OCI-LY7 (cell line): ENCODE measurements around the gene RPS29. TPM values are rescaled to one million over a fixed set of nuclear protein-coding genes. Genes with fewer than 3 reads are reported as not detected.
A peak's percentile ranks its signal among the peaks of the same experiment; 100 is the strongest.

Experiments used
- BruUV-seq: library from RNA; stranded (reverse); fragments of 400-500 nt; replicated peaks from 2 replicates; lab custom pipeline; 2021; lab: Mats Ljungman, UMichigan
- CTCF ChIA-PET: fragments of 300-600 bp; sonication (Branson Sonifier 250); formaldehyde crosslinking; loops from one replicate; lab custom pipeline; 2022; ENCODE audit warnings: antibody characterized with exemption; ENCODE audit not compliant: unreplicated experiment; lab: Charles Lee
- POLR2A ChIA-PET: fragments of 300-600 bp; sonication (Branson Sonifier 250); formaldehyde crosslinking; loops from one replicate; lab custom pipeline; 2022; ENCODE audit warnings: antibody characterized with exemption; lab: Charles Lee
- DNase-seq: peaks from one replicate; pipeline ENCODE4 v3.0.0-alpha.2; 2015; ENCODE audit warnings: low spot score
- H2AFZ ChIP-seq: fragments of 200-600 bp; sonication (generic), shearing (Covaris generic); 2 replicates; pipeline ENCODE4 v1.6.1; 2014; ENCODE audit warnings: mild to moderate bottlenecking, antibody characterized with exemption, low read length, moderate library complexity
- H3K27ac ChIP-seq: fragments of 200-600 bp; sonication (generic); 2 replicates; pipeline ENCODE4 v1.5.1; 2014; ENCODE audit warnings: mixed run types, low read depth, mild to moderate bottlenecking, moderate library complexity, low read length, inconsistent platforms; ENCODE audit not compliant: poor library complexity, severe bottlenecking
- H3K36me3 ChIP-seq: fragments of 200-600 bp; sonication (generic); 2 replicates; pipeline ENCODE4 v1.6.1; 2014; ENCODE audit warnings: mild to moderate bottlenecking, antibody characterized with exemption, low read length, moderate library complexity, mixed read lengths; ENCODE audit not compliant: insufficient read depth
- H3K4me1 ChIP-seq: fragments of 200-600 bp; sonication (generic); 2 replicates; pipeline ENCODE4 v1.5.1; 2014; ENCODE audit warnings: mild to moderate bottlenecking, low read length; ENCODE audit not compliant: insufficient read depth, poor library complexity, severe bottlenecking
- H3K4me2 ChIP-seq: fragments of 200-600 bp; sonication (generic); 2 replicates; pipeline ENCODE4 v1.6.1; 2014; ENCODE audit warnings: mild to moderate bottlenecking, low read length
- H3K4me3 ChIP-seq: fragments of 200-600 bp; sonication (generic); 2 replicates; pipeline ENCODE4 v1.5.1; 2014; ENCODE audit warnings: mild to moderate bottlenecking, low read depth, low read length; ENCODE audit not compliant: poor library complexity, severe bottlenecking
- H3K79me2 ChIP-seq: fragments of 200-600 bp; sonication (generic); 2 replicates; pipeline ENCODE4 v1.6.1; 2016; ENCODE audit warnings: low read depth, mild to moderate bottlenecking, low read length, moderate library complexity, mixed read lengths; ENCODE audit not compliant: insufficient read depth
- H3K9me2 ChIP-seq: fragments of 200-600 bp; sonication (generic); 2 replicates; pipeline ENCODE4 v1.6.1; 2016; ENCODE audit warnings: mild to moderate bottlenecking, low read length, mixed read lengths; ENCODE audit not compliant: insufficient read depth
- H3K9me3 ChIP-seq: fragments of 200-600 bp; sonication (generic); 2 replicates; pipeline ENCODE4 v1.6.1; 2014; ENCODE audit warnings: mild to moderate bottlenecking, mixed run types, low read length, mixed read lengths
- H4K20me1 ChIP-seq: fragments of 200-600 bp; sonication (generic); 2 replicates; pipeline ENCODE4 v1.6.1; 2014; ENCODE audit warnings: mild to moderate bottlenecking, antibody characterized with exemption, low read length, moderate library complexity, mixed read lengths; ENCODE audit not compliant: insufficient read depth
- CTCF ChIP-seq: fragments of 200-600 bp; sonication (generic); conservative IDR thresholded peaks from 2 replicates; pipeline ENCODE4 v1.5.1; 2014; ENCODE audit warnings: mild to moderate bottlenecking, antibody characterized with exemption, low read length, moderate library complexity, mixed read lengths
- EZH2phosphoT487 ChIP-seq: fragments of 200-600 bp; sonication (generic); IDR thresholded peaks from 2 replicates; pipeline ENCODE4 v1.6.1; 2018; ENCODE audit warnings: low read depth, borderline replicate concordance, mild to moderate bottlenecking, mixed run types, antibody characterized with exemption, low read length, moderate library complexity, mixed read lengths
- intact Hi-C: fragments of 100-400 bp; cut with micrococcal nuclease; formaldehyde crosslinking; loops from one replicate; pipeline ENCODE4 v1.10.0; 2022; ENCODE audit not compliant: unreplicated experiment
- total RNA-seq, 2 experiments: library from RNA; depleted of rRNA in 1 of 2; stranded (reverse); fragments of >200 nt in 1 of 2; shearing (Covaris generic) in 1 of 2; gene quantifications; 2 replicates each; pipeline ENCODE4 v1.2.3, GENCODE V29; 2014 to 2022

Gene RPS29
- total RNA-seq, 2 experiments from 2014 or later = 2,518 to 6,504 TPM

GRCh38 chr14:49551569-49551968, 34.6 kb downstream of the RPS29 start:
- H3K4me2 ChIP-seq = no peak overlapping the region
- no peak overlapping the region for H3K4me3 ChIP-seq
- no peak for DNase-seq
- H2AFZ ChIP-seq = no peak overlapping the region
- H3K27ac ChIP-seq = no peak overlapping the region
- peaks cover 5% of the 10 kb centered on the region for H3K4me1 ChIP-seq
- POLR2A ChIA-PET = no interaction called here
- intact Hi-C loops = no loop called here
- no peaks in the 10 kb centered on the region for H3K9me2 ChIP-seq
- no TSS peak for BruUV-seq
- CTCF ChIA-PET = no interaction called here
- H3K36me3 ChIP-seq = no peaks in the 10 kb centered on the region
- no peaks in the 10 kb centered on the region for H3K79me2 ChIP-seq
- no peak for TF ChIP-seq CTCF
- H4K20me1 ChIP-seq = no peaks in the 10 kb centered on the region
- H3K9me3 ChIP-seq = no peaks in the 10 kb centered on the region

- Histone ChIP-seq H3K79me2 (no peaks in the 10 kb centered on the region), H3K36me3 (no peaks in the 10 kb centered on the region), H3K4me2 (no peak overlapping the region), H4K20me1 (no peaks in the 10 kb centered on the region), H2AFZ (no peak overlapping the region), H3K9me3 (no peaks in the 10 kb centered on the region), H3K4me3 (no peak overlapping the region), H3K27ac (no peak overlapping the region), H3K9me2 (no peaks in the 10 kb centered on the region), H3K4me1 (peaks cover 4% of the 10 kb centered on the region)
- POLR2A ChIA-PET = interaction anchor here (0.6 kb wide), 1 partner anchor 123 kb away, joined by 3 read pairs; no protein-coding TSS in a partner anchor
- no TSS peak for BruUV-seq
- TF ChIP-seq EZH2phosphoT487 (no peak), CTCF (peak; percentile 57)
- CTCF ChIA-PET = no interaction called here
- peak; percentile 7 for DNase-seq
- intact Hi-C loops = no loop called here
Measured at GRCh38 chr14:49550286-49551184, 35.6 kb downstream of the RPS29 start.

- Histone ChIP-seq H3K4me2 (no peak overlapping the region), H2AFZ (no peak overlapping the region), H3K4me1 (no peaks in the 10 kb centered on the region), H4K20me1 (no peaks in the 10 kb centered on the region), H3K79me2 (no peaks in the 10 kb centered on the region), H3K9me3 (no peaks in the 10 kb centered on the region), H3K36me3 (no peaks in the 10 kb centered on the region), H3K4me3 (no peak overlapping the region), H3K9me2 (no peaks in the 10 kb centered on the region), H3K27ac (no peak overlapping the region)
- no peak for DNase-seq
- intact Hi-C loops = no loop called here
- POLR2A ChIA-PET = no interaction called here
- TF ChIP-seq EZH2phosphoT487 (no peak), CTCF (no peak)
- CTCF ChIA-PET = no interaction called here
- BruUV-seq = no TSS peak
Measured at GRCh38 chr14:49549881-49550280, 36.3 kb downstream of the RPS29 start.
